ENCODE measurements around the gene BOK.

The BOK gene

DNA sequence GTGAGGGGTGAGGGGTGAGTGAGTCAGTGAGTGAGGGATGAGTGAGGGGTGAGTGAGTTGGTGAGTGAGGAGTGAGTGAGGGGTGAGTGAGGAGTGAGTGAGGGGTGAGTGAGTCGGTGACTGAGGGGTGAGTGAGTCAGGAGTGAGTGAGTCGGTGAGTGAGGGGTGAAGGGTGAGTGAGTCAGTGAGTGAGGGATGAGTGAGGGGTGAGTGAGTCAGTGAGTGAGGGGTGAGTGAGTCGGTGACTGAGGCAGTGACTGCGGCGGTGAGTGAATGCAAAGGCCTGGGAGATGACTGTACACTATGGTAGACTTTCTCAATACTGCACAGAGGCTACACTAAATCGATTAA, 61.8 kb downstream of the BOK start:
- H3K4me1 ChIP-seq (ENCODE audit: insufficient read depth, poor library complexity, severe bottlenecking) = no peaks in the 10 kb centered on the region
- peak; percentile 51; the same call in 2 of the 3 replicates for ATAC-seq (ENCODE audit: low read depth)
- DNase-seq (ENCODE audit: low spot score) = no peak
- H3K9me3 ChIP-seq (ENCODE audit: severe bottlenecking) = no peaks in the 10 kb centered on the region
- peaks cover 8% of the 10 kb centered on the region; the same call in 1 of the 2 replicates for H3K36me3 ChIP-seq (ENCODE audit: low read depth)
- H3K4me3 ChIP-seq (ENCODE audit: severe bottlenecking) = no peak overlapping the region
- H3K27me3 ChIP-seq (ENCODE audit: insufficient read depth, poor library complexity, severe bottlenecking) = no peaks in the 10 kb centered on the region
- H3K27ac ChIP-seq (ENCODE audit: poor library complexity, severe bottlenecking) = peak overlapping the region; percentile 18
- TF ChIP-seq, protein P1, sequence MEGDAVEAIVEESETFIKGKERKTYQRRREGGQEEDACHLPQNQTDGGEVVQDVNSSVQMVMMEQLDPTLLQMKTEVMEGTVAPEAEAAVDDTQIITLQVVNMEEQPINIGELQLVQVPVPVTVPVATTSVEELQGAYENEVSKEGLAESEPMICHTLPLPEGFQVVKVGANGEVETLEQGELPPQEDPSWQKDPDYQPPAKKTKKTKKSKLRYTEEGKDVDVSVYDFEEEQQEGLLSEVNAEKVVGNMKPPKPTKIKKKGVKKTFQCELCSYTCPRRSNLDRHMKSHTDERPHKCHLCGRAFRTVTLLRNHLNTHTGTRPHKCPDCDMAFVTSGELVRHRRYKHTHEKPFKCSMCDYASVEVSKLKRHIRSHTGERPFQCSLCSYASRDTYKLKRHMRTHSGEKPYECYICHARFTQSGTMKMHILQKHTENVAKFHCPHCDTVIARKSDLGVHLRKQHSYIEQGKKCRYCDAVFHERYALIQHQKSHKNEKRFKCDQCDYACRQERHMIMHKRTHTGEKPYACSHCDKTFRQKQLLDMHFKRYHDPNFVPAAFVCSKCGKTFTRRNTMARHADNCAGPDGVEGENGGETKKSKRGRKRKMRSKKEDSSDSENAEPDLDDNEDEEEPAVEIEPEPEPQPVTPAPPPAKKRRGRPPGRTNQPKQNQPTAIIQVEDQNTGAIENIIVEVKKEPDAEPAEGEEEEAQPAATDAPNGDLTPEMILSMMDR (IDR thresholded peaks at IDR 0.05; ENCODE audit: poor library complexity, severe bottlenecking) = no peak

Data from RWPE2 (cell line).